ENCODE measurements around the gene B3GALNT2.

The B3GALNT2 gene

GRCh38 chr1:235408503-235408960 is 95.7 kb downstream of the B3GALNT2 start:
- FAIRE-seq, result no peak

GRCh38 chr1:235407419-235407818 is 96.8 kb downstream of the B3GALNT2 start:
- no peak for FAIRE-seq

- no peak for FAIRE-seq
Observed at GRCh38 chr1:235404190-235404589, 100.1 kb downstream of the B3GALNT2 start.

GRCh38 chr1:235403593-235403992 is 100.7 kb downstream of the B3GALNT2 start:
- no peak for FAIRE-seq

- no peak for FAIRE-seq
Observed at GRCh38 chr1:235402457-235403200, 101.6 kb downstream of the B3GALNT2 start.

- FAIRE-seq, result no peak
Observed at GRCh38 chr1:235401251-235401650, 103.0 kb downstream of the B3GALNT2 start.
